Ascending aorta (tissue), 2 donors: Measurements from ENCODE around the gene RUSC1. TPM values are rescaled to one million over a fixed set of nuclear protein-coding genes. Genes with fewer than 3 reads are reported as not detected.

Source experiments
- DNase-seq, 2 donors: peaks; one replicate each; pipeline ENCODE4 v3.0.0-alpha.2; 2019; ENCODE audit warnings: low spot score in 2 of 2
- H3K27ac ChIP-seq, 2 donors: fragments of 200-600 bp; sonication (generic); one replicate each; pipeline ENCODE4 v1.5.1; 2016 to 2017; ENCODE audit warnings: mild to moderate bottlenecking in 1 of 2
- H3K27me3 ChIP-seq: fragments of 200-600 bp; sonication (generic); one replicate; pipeline ENCODE4 v1.5.1; 2017
- H3K36me3 ChIP-seq, 2 donors: fragments of 200-600 bp; sonication (generic); one replicate each; pipeline ENCODE4 v1.5.1; 2016
- H3K4me1 ChIP-seq, 2 donors: fragments of 200-600 bp; sonication (generic); one replicate each; pipeline ENCODE4 v1.5.1; 2016 to 2017; ENCODE audit warnings: mild to moderate bottlenecking in 1 of 2
- H3K4me3 ChIP-seq, 2 donors: fragments of 200-600 bp; sonication (generic); one replicate each; pipeline ENCODE4 v1.5.1; 2016 to 2017; ENCODE audit warnings: mild to moderate bottlenecking in 1 of 2
- H3K9me3 ChIP-seq, 2 donors: fragments of 200-600 bp; sonication (generic); one replicate each; pipeline ENCODE4 v1.5.1; 2016
- intact Hi-C: fragments of 100-400 bp; cut with DNase I; formaldehyde crosslinking; loops from one replicate; pipeline ENCODE4 v1.15.1; 2023
- total RNA-seq: library from RNA; depleted of rRNA; stranded (reverse); fragments of >200 nt; gene quantifications from one replicate; pipeline ENCODE4 v1.1.0, GENCODE V29; 2016
- TF ChIP-seq, protein P1 (sequence below), 3 experiments: fragments of 200-600 bp in 2 of 3; fragments of 450-650 bp in 1 of 3; sonication (generic) in 2 of 3; IDR thresholded peaks; one replicate each; pipeline ENCODE4 v1.5.1; 2016 to 2019; ENCODE audit warnings: antibody characterized with exemption in 3 of 3, mild to moderate bottlenecking in 1 of 3, moderate library complexity in 1 of 3

Gene RUSC1
- 18.4 TPM for total RNA-seq

DNA sequence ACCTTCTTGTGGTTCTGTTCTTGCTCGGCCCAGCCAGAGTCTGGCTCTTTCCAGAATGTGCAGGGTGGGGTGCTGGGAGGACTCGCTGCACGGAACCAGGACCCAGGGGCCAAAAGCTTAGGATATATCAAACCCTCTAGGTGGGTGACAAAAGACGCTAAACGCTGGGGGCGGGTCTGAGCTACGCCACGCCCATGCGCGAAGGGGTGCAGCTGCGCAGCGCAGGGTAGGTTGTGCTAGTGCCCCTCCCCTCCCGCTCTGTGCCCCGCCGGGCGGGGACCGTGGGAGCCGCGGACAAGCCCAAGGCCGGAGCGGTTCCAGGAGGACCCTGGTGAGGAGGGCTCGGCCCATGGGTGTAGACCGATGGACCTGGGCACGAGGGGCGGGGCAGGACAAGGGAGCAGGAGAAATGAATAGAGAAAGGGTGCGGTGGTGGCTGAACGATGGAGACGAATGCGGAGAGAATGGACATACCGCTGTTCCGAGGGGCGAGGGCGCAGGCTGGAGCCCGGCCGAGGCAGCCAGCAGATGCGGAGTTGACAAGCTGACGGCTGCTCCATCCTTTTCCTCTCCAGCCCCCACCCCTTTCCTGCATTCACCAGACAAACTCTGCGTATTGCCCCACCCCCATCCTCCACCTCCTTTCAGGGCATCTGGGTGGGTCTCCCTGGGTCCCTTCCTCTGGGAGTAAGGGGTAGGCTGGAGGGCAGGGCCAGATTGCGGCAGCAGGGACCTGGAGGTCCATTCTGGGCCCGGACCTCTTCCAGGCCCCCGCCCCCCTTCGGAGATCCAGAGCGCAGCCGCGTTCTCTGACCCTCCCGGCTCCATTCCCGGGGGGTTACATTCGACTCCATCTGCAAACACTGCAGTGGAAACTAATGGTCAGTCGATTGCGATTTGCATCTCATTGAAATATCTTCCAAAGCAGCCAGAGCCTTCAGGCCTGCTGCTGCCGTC, at the start of gene RUSC1:
TSS of gene RUSC1 (plus strand) at position 234 of the 957 bp plus-strand sequence. CDS start 880 bp downstream, outside the sequence.
- Histone ChIP-seq H3K9me3 (no peaks in the 10 kb centered on the region), H3K4me1 (peaks cover 9 to 22% of the 10 kb centered on the region in 2 donors), H3K36me3 (peaks cover 0 to 9% of the 10 kb centered on the region in 2 donors), H3K27ac (peak within 1 kb of the TSS; percentile 96 to 97), H3K27me3 (no peaks in the 10 kb centered on the region), H3K4me3 (peak within 1 kb of the TSS; percentile 74 to 89)
- intact Hi-C loops, result loop anchor here (5.0 kb wide), 1 partner anchor 129 kb away; no protein-coding TSS in a partner anchor
- peak; percentile 48 to 92 for DNase-seq
- TF ChIP-seq, protein P1, sequence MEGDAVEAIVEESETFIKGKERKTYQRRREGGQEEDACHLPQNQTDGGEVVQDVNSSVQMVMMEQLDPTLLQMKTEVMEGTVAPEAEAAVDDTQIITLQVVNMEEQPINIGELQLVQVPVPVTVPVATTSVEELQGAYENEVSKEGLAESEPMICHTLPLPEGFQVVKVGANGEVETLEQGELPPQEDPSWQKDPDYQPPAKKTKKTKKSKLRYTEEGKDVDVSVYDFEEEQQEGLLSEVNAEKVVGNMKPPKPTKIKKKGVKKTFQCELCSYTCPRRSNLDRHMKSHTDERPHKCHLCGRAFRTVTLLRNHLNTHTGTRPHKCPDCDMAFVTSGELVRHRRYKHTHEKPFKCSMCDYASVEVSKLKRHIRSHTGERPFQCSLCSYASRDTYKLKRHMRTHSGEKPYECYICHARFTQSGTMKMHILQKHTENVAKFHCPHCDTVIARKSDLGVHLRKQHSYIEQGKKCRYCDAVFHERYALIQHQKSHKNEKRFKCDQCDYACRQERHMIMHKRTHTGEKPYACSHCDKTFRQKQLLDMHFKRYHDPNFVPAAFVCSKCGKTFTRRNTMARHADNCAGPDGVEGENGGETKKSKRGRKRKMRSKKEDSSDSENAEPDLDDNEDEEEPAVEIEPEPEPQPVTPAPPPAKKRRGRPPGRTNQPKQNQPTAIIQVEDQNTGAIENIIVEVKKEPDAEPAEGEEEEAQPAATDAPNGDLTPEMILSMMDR (IDR thresholded peaks at IDR 0.05), result no peak

DNA sequence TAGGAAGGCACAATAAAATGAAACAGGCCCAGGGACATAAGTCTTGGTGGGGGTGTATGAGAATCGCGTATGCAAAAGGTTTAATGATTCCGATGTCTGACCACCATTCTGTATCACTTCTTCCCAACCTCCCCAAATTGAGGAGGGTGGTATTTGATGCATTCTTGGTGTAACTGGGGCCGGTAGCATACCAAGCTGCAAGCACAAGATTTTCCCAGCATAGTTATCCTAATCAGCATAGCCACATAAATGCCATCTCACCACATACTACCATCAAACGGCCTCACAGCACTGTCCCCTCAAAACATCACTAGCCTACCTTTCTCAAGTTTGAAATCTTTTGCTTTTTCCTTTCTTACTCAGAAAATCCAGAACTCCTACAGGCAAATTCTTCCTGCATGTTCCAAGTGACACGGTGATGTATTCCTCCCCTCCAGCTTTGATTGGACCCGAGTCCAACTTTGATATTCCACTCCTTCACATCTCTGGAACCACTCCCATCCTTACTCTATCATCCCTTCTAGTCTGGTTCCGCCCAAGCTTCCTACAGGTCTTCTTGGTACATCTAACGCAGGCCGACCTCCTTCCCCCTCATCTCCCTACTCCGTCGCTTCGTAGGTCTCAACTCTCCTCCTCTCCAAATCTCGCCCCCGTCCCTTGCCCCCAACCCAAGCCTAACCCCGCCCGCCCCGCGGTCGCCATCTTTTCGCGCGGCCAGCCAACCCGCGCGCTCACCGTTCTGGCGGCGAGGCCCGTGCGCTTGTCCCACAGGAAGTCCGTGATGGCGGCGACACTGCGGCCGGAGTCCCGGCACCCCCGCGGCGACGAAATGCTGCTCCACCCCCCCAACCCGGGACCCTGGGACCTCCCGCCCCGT, 48.0 kb upstream of the RUSC1 start:
- no peaks in the 10 kb centered on the region for H3K27me3 ChIP-seq
- H3K27ac ChIP-seq, result peak overlapping the region; percentile 93 to 98
- TF ChIP-seq, protein P1 (IDR thresholded peaks at IDR 0.05), result no peak
- H3K9me3 ChIP-seq, result no peaks in the 10 kb centered on the region
- H3K4me1 ChIP-seq, result peaks cover 10 to 20% of the 10 kb centered on the region in 2 donors
- peak overlapping the region; percentile 78 to 97 for H3K4me3 ChIP-seq
- H3K36me3 ChIP-seq, result peaks cover 23 to 36% of the 10 kb centered on the region in 2 donors
- peak in 1 of 2 donors; percentile 86 for DNase-seq
- intact Hi-C loops, result loop anchor here (1.0 to 10.0 kb wide), 4 partner anchors 10 to 290 kb away; partner anchors contain the start of genes ASH1L and SCAMP3

- Histone ChIP-seq H3K27ac (peak within 1 kb of the TSS; percentile 93 to 98), H3K4me3 (peak within 1 kb of the TSS; percentile 78 to 97), H3K4me1 (peaks cover 10 to 23% of the 10 kb centered on the region in 2 donors), H3K27me3 (no peaks in the 10 kb centered on the region), H3K36me3 (peaks cover 14 to 27% of the 10 kb centered on the region in 2 donors), H3K9me3 (no peaks in the 10 kb centered on the region)
- intact Hi-C loops, result loop anchor here (1.0 to 10.0 kb wide), 4 partner anchors 11 to 289 kb away; partner anchors contain the start of genes ASH1L and SCAMP3
- TF ChIP-seq, protein P1 (IDR thresholded peaks at IDR 0.05), result no peak
- DNase-seq, result peak; percentile 73 to 97
Observed at GRCh38 chr1:155273343-155274245, 47.1 kb upstream of the RUSC1 start, which contains the start of gene CLK2. TSS of gene CLK2 (minus strand) at chr1:155273504. CDS start at chr1:155270977, 2,527 bp downstream.

GRCh38 chr1:155277070-155277901, 43.4 kb upstream of the RUSC1 start, which contains the start of gene HCN3:
TSS of gene HCN3 (plus strand) at chr1:155277463. CDS start at chr1:155277591, 128 bp downstream.
- intact Hi-C loops, result loop anchor here (1.0 to 10.0 kb wide), 6 partner anchors 22 to 468 kb away; partner anchors contain the start of genes ENTREP3 and FDPS
- Histone ChIP-seq H3K4me3 (peak within 1 kb of the TSS; percentile 64 to 80), H3K36me3 (no peaks in the 10 kb centered on the region), H3K27ac (peak within 1 kb of the TSS; percentile 53 to 64), H3K4me1 (peaks cover 6 to 15% of the 10 kb centered on the region in 2 donors), H3K9me3 (no peaks in the 10 kb centered on the region), H3K27me3 (no peaks in the 10 kb centered on the region)
- DNase-seq, result peak; percentile 85 to 99
- TF ChIP-seq, protein P1 (IDR thresholded peaks at IDR 0.05), result peak in 2 of 3 experiments; percentile 62 to 74
